ENCODE results near the gene AMN1. TPM values are rescaled to one million over a fixed set of nuclear protein-coding genes. Genes with fewer than 3 reads are reported as not detected.
"Not testable (repeated sequence)": the region's sequence is repeated elsewhere in the genome, so short reads cannot be mapped to it uniquely, and the experiment has no call there.

AMN1 gene
- total RNA-seq (2014; rRNA removed; shearing (Covaris generic)): 14.2 and 14.8 TPM in 2 replicates

- Histone ChIP-seq H3K27ac (peak within 1 kb of the TSS; percentile 84), H3K27me3 (replicated peaks) (no peaks in the 10 kb centered on the region), H3K36me3 (no peaks in the 10 kb centered on the region), H3K4me3 (peak within 1 kb of the TSS; percentile 49), H3K9me3 (replicated peaks) (no peaks in the 10 kb centered on the region), H3K4me1 (replicated peaks) (peaks cover 48% of the 10 kb centered on the region)
- peak; percentile 99 for DNase-seq (ENCODE audit: low read depth in 1 of 2, low spot score in 2 of 2)
Measured at GRCh38 chr12:31728917-31729640, at the start of gene AMN1. Gene AMN1 (minus strand): TSS chr12:31729021. CDS start chr12:31729008, 13 bp downstream.

DNA sequence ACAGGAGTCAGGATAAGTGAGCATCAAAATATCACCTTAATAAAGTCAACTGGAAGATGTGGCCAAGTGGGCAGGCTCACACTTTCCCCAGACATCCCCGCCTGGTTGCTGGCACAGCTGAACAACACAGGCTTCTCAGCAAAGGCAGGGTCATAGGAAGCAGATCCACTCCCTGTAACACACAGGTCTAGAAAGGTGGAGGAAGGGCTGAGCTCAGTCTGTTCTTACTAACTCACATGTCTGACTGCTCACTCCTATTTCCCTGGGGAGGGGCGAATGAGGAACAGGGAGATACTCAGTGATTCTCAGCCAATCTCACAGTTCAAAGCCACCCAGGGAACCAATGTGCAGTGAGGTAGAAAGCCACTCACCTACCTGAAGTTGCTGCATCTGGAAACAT lies 45.0 kb upstream of the AMN1 start:
- no peaks in the 10 kb centered on the region for H3K36me3 ChIP-seq
- no peaks in the 10 kb centered on the region for H3K27me3 ChIP-seq (replicated peaks)
- H3K4me1 ChIP-seq (replicated peaks): no peaks in the 10 kb centered on the region
- no peak for DNase-seq (ENCODE audit: low read depth in 1 of 2, low spot score in 2 of 2)
- no peak overlapping the region for H3K27ac ChIP-seq
- H3K4me3 ChIP-seq: no peak overlapping the region
- H3K9me3 ChIP-seq (replicated peaks): no peaks in the 10 kb centered on the region

DNA sequence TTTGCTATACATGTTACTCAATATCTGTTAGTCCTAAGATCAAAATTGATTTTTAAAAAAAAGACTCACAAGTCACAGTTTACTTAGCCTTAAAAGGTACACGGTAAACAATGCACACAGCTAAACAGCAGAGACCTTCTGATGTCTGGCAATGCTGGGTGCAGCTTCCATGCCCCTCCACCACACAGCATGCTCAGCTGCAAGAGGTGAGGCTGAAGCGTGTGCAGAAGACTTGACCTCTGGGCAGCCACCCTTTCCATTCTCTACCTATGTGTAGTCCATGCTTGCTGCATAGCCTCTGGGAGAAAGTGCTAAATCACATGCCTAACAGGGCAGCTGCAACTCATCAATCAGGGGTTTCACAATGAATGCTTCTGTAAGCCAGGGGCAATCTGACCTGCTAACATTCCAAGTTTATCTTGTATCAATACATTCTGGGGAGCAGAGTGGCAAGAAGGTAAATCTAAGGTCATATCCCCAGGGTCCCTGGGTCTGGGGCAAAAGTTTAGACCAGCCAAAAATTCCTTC lies 44.5 kb upstream of the AMN1 start:
- Histone ChIP-seq H3K36me3 (no peaks in the 10 kb centered on the region), H3K27me3 (replicated peaks) (no peaks in the 10 kb centered on the region), H3K27ac (no peak overlapping the region), H3K4me3 (no peak overlapping the region), H3K4me1 (replicated peaks) (no peaks in the 10 kb centered on the region), H3K9me3 (replicated peaks) (no peaks in the 10 kb centered on the region)
- DNase-seq (ENCODE audit: low read depth in 1 of 2, low spot score in 2 of 2): no peak

GRCh38 chr12:31772685-31773222 lies 43.9 kb upstream of the AMN1 start:
- Histone ChIP-seq H3K27ac (no peak overlapping the region), H3K4me1 (replicated peaks) (no peaks in the 10 kb centered on the region), H3K36me3 (no peaks in the 10 kb centered on the region), H3K4me3 (no peak overlapping the region), H3K9me3 (replicated peaks) (no peaks in the 10 kb centered on the region), H3K27me3 (replicated peaks) (no peaks in the 10 kb centered on the region)
- no peak for DNase-seq (ENCODE audit: low read depth in 1 of 2, low spot score in 2 of 2)

DNA sequence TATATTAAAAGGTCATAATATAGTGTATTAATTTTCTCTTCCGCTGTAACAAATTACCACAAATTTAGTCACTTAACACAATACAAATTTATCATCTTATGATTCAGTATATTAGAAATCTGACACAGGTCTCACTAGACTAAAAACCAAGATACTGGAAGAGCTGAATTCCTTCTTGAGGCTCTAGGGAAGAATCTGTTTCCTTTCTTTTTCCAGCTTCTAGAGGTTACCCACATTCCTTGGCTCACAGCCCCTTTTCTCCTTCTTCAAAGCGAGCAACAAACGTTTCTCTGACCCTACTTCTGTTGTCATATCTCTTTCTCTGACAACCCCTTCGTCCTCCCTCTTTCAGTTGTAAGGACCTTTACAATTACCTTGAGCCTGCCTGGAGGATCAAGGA lies 43.4 kb upstream of the AMN1 start:
- DNase-seq (ENCODE audit: low read depth in 1 of 2, low spot score in 2 of 2): no peak
- no peaks in the 10 kb centered on the region for H3K4me1 ChIP-seq (replicated peaks)
- no peak overlapping the region for H3K4me3 ChIP-seq
- H3K36me3 ChIP-seq: no peaks in the 10 kb centered on the region
- no peaks in the 10 kb centered on the region for H3K9me3 ChIP-seq (replicated peaks)
- no peaks in the 10 kb centered on the region for H3K27me3 ChIP-seq (replicated peaks)
- no peak overlapping the region for H3K27ac ChIP-seq

DNA sequence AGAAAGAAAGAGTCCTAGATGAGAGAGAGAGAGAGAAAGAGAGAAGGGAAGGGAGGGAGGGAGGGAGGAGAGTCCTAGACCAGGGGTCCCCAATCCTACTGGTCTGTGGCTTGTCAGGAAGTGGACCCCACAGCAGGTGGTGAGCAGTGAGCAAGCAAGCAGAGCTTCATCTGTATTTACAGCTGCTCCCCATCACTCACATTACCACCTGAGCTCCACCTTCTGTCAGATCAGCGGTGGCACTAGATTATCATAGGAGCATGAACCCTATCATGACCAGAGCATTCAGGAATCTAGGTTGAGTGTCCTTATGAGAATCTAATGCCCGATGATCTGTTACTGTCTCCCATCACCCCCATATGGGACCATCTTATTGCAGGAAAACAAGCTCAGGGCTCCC lies 39.2 kb upstream of the AMN1 start:
- Histone ChIP-seq H3K4me3 (no peak overlapping the region), H3K36me3 (no peaks in the 10 kb centered on the region), H3K9me3 (replicated peaks) (no peaks in the 10 kb centered on the region), H3K27me3 (replicated peaks) (no peaks in the 10 kb centered on the region), H3K27ac (no peak overlapping the region), H3K4me1 (replicated peaks) (no peaks in the 10 kb centered on the region)
- DNase-seq (ENCODE audit: low read depth in 1 of 2, low spot score in 2 of 2): no peak

- Histone ChIP-seq H3K27ac (no peak overlapping the region), H3K4me3 (no peak overlapping the region), H3K36me3 (no peaks in the 10 kb centered on the region), H3K4me1 (replicated peaks) (no peaks in the 10 kb centered on the region), H3K27me3 (replicated peaks) (no peaks in the 10 kb centered on the region), H3K9me3 (replicated peaks) (no peaks in the 10 kb centered on the region)
- DNase-seq (ENCODE audit: low read depth in 1 of 2, low spot score in 2 of 2): no peak
Measured at GRCh38 chr12:31765931-31766330, 37.1 kb upstream of the AMN1 start.

DNA sequence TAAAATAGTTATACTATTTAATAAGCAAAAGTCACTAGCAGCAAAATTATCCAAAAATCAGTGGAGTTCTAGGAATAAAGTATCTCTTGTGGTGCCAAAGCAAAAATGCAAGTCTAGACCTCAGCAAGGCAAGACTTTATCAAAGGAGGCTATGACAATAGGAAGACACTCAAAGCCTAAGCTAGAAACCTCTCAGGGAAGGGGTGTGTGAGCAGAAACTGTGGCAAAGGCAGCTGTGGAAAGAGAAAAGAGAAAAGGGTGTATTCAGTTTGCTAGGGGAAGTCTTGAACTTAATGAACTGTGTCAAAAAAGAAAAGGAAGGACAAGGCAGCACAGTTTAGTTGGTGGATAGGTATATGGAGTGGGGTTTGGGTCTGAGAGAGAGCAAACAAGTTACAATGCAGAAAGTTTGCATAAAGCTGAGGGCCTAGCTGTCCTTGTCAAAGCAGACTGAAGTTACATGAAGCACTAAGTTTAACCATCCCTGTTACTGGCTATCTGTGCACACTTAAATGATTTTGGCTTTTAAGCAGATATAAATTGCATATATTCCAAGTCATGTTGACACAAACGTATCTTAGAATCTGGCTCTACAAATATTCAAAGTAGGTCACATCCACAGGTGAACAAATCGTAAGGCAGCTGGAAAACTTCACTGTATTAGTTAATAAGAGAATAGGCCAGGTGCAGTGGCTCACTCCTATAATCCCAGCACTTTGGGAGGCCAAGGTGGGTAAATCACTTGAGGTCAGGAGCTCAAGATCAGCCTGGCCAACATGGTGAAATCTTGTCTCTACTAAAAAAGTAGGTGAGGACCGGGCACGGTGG lies 31.0 kb upstream of the AMN1 start:
- DNase-seq (ENCODE audit: low read depth in 1 of 2, low spot score in 2 of 2): no peak
- Histone ChIP-seq H3K4me3 (no peak overlapping the region), H3K4me1 (replicated peaks) (no peaks in the 10 kb centered on the region), H3K9me3 (replicated peaks) (no peaks in the 10 kb centered on the region), H3K27ac (no peak overlapping the region), H3K36me3 (no peaks in the 10 kb centered on the region), H3K27me3 (replicated peaks) (no peaks in the 10 kb centered on the region)

DNA sequence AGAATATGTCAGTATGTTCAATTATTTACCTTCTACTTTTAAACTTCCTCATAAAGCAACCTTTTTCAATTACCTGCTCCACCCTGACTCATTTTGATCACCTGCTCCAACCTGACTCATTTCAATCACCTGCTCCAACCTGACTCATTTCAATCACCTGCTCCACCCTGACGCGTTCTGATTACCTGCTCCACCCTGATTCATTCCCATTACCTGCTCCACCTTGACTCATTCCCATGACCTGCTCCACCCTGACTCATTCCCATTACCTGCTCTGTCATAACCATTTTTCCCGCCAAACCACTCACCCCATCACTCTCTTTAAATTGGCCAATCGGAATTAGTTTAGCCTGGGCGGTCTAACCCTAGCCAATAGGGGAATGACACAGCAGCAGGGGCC lies 29.5 kb upstream of the AMN1 start:
- not testable (repeated sequence) for DNase-seq (ENCODE audit: low read depth in 1 of 2, low spot score in 2 of 2); H3K27me3 ChIP-seq (replicated peaks); H3K4me3 ChIP-seq; H3K9me3 ChIP-seq (replicated peaks); H3K27ac ChIP-seq; H3K4me1 ChIP-seq (replicated peaks); H3K36me3 ChIP-seq

- no peaks in the 10 kb centered on the region for H3K9me3 ChIP-seq (replicated peaks)
- no peaks in the 10 kb centered on the region for H3K4me1 ChIP-seq (replicated peaks)
- no peak for DNase-seq (ENCODE audit: low read depth in 1 of 2, low spot score in 2 of 2)
- H3K4me3 ChIP-seq: no peak overlapping the region
- H3K36me3 ChIP-seq: no peaks in the 10 kb centered on the region
- H3K27me3 ChIP-seq (replicated peaks): no peaks in the 10 kb centered on the region
- no peak overlapping the region for H3K27ac ChIP-seq
Measured at GRCh38 chr12:31756977-31757420, 28.2 kb upstream of the AMN1 start.

GRCh38 chr12:31752450-31752849 lies 23.6 kb upstream of the AMN1 start:
- H3K4me1 ChIP-seq (replicated peaks): peaks cover 31% of the 10 kb centered on the region
- H3K27me3 ChIP-seq (replicated peaks): no peaks in the 10 kb centered on the region
- H3K9me3 ChIP-seq (replicated peaks): 0 out of 2 replicates have a peak, but pooled peaks cover 2% of the 10 kb centered on the region
- no peak overlapping the region for H3K4me3 ChIP-seq
- no peak for DNase-seq (ENCODE audit: low read depth in 1 of 2, low spot score in 2 of 2)
- no peaks in the 10 kb centered on the region for H3K36me3 ChIP-seq
- H3K27ac ChIP-seq: no peak overlapping the region

DNA sequence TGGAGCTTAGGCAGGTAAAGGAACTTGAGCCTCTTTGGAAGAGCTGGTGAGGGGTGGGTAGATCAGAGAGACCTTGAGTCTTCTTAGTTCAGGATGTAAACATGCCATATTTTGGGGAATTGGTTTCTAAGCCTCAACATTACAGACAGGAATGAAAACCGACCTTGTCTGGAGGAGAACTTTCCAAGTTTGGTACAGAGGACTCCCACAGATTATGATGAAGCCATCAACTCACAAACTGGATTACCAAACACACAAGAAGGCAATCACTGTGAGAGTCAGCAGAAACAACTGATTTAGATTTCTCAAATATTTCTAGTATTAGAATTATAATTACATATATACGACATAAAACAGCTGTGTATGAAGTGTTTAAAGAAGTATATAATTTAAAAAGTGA lies 22.3 kb upstream of the AMN1 start:
- Histone ChIP-seq H3K36me3 (no peaks in the 10 kb centered on the region), H3K27ac (no peak overlapping the region; the same call in 1 of the 2 replicates), H3K27me3 (replicated peaks) (no peaks in the 10 kb centered on the region), H3K4me3 (no peak overlapping the region), H3K9me3 (replicated peaks) (0 out of 2 replicates have a peak, but pooled peaks cover 2% of the 10 kb centered on the region), H3K4me1 (replicated peaks) (peaks cover 43% of the 10 kb centered on the region)
- DNase-seq (ENCODE audit: low read depth in 1 of 2, low spot score in 2 of 2): no peak

GRCh38 chr12:31750747-31751039 lies 21.9 kb upstream of the AMN1 start:
- Histone ChIP-seq H3K9me3 (replicated peaks) (0 out of 2 replicates have a peak, but pooled peaks cover 2% of the 10 kb centered on the region), H3K4me3 (no peak overlapping the region), H3K36me3 (no peaks in the 10 kb centered on the region), H3K27me3 (replicated peaks) (no peaks in the 10 kb centered on the region), H3K27ac (no peak overlapping the region), H3K4me1 (replicated peaks) (peaks cover 43% of the 10 kb centered on the region)
- no peak for DNase-seq (ENCODE audit: low read depth in 1 of 2, low spot score in 2 of 2)

All from SJSA1 (cell line).